Measurements from ENCODE around the gene IFI35. TPM values are rescaled to one million over a fixed set of nuclear protein-coding genes. Genes with fewer than 3 reads are reported as not detected.

The IFI35 gene
- 17.4 to 21.8 TPM (median 18.7 TPM) in 5 replicates for total RNA-seq (2022; extraction: Qiagen RNA extraction)

DNA sequence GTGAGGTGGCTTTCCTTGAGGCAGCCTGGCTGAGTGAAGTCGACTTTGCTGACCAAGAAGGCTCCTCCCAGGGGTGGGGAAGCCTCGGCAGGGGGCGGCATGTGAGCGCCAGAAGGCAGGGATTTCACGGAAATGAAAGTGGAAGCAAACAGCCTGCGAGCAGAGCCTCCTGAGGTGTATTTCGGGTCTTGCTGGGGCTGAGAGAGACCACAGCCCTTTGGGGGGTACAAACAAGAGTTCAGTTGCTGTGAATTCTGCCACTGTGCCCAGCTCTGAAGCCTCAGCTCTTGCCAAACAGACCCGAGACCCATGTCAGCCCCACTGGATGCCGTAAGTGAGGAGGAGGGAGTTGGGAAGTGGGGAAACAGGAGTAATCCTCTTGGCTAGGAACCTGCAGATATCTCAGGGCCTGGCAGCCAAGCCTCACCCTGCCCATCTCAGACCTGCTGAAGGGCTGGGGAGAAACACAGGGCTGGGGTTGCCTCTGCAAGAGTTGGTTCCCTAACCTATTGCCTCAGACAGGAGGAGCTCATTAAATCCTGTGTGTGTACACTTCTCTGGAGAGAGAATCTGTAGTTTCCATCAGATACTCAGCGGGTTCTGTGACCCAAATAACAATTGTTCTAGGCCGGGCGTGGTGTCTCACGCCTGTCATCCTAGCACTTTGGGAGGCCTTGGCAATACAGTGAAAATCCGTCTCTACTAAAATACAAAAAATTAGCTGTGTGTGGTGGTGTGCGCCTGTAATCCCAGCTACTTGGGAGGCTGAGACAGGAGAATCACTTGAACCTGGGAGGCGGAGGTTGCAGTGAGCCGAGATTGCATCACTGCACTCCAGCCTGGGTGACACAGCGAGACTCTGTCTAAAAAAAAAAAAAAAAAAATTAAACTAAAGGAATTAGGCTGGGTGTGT lies at the start of gene IFI35:
IFI35 (plus strand) TSS at position 146 of the 913 bp plus-strand sequence; CDS start at position 310, 164 bp downstream.

DNA sequence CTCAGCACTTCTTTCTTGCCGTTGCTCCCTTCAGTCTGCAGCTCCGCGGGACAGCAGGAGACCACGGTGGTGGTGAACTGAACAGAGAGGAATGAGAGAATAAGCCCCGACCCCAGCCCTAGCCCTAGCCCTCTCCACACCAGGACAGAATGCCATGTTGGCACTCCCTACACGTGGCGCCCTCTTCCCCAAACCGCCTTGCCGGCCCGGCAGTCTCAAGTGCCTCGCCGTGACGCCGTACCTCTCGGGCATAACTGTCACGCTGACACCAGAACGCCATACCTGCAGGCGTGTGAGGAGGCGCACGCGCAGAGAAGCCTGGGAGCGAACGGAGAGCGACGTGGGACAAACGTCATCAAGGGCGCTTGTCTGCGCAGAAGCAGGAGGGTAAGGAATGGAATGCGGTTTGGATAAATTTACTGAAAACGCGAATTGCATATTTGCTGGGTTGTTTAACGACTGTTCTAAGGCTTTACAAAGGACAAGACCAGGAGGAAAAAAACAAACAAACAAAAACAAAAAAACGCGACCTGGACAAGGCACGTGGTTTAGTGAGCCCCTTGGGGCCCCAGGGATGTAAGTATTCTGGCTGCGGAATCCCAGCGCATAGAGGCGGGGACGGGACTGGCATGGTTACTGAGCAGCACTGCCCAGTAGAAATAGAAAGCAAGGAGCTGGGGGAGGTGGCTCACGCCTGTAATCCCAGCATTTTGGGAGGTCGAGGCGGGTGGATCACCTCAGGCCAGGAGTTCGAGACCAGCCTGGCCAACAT lies 42.2 kb upstream of the IFI35 start, which contains the start of gene AARSD1:
AARSD1 (minus strand) TSS at position 294 of the 772 bp plus-strand sequence; CDS start at position 280, 14 bp downstream.

DNA sequence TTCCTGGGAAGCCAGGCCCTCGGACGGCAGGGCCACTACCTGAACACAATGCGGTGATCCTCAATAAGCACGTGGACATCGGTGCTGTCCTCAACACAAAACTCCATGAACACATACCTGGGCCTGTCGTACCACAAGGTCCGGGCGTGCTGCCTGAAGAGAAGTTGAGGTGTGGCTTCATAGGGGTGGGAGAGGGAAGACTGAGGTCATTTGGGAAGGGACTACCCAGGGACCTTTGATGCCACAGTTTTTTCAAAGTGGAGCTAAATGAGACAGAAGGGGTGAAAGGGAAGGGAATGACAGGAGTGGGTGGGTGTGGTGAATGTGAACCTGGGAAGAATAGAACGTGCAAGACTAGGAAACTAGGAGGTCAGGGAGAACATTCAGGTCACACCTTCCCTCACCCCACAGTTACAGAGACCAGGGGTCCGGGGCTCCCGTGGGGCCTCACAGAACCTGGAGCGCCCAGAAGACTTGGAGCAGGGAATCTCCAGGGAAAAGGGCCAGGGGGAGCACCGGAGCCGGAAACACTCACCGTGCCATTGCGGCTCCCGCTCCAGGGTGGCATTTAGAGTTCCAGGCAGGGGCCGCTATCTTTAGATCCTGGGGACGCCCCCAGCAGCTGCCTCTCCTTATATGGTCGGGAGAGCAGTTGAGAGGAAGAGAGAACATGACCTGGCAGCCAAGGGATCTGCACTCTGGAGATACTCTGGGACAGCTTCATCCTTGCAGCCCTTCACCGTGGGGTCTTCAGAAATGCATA lies 26.9 kb upstream of the IFI35 start, which contains the start of gene PTGES3L:
PTGES3L (minus strand) TSS at position 570 of the 763 bp plus-strand sequence; CDS start at position 543, 27 bp downstream.

DNA sequence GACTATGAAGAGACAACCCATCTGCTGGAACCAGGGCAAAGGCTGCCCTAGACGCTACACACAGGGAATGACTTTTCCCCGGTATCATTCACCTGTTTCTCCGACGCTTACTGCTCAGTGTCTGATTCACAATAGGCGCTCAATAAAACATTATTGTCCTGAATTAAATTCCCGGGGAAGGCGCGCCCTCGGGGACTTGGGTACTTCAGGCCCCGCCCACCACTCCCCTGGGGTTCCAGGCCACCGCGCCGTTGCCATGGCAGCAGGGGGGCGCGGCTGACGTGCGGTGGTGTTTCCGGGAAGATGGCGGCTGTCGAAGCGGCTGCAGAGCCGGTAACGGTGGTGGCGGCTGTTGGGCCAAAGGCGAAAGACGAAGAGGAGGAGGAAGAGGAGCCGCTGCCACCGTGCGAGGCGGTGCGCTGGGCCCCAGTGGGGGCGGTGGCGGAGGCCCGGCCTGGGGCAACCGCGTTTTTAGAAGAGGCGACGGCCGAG lies 26.3 kb upstream of the IFI35 start, which contains the start of gene RUNDC1:
RUNDC1 (plus strand) TSS at position 292 of the 492 bp plus-strand sequence; CDS start at position 304, 12 bp downstream.

DNA sequence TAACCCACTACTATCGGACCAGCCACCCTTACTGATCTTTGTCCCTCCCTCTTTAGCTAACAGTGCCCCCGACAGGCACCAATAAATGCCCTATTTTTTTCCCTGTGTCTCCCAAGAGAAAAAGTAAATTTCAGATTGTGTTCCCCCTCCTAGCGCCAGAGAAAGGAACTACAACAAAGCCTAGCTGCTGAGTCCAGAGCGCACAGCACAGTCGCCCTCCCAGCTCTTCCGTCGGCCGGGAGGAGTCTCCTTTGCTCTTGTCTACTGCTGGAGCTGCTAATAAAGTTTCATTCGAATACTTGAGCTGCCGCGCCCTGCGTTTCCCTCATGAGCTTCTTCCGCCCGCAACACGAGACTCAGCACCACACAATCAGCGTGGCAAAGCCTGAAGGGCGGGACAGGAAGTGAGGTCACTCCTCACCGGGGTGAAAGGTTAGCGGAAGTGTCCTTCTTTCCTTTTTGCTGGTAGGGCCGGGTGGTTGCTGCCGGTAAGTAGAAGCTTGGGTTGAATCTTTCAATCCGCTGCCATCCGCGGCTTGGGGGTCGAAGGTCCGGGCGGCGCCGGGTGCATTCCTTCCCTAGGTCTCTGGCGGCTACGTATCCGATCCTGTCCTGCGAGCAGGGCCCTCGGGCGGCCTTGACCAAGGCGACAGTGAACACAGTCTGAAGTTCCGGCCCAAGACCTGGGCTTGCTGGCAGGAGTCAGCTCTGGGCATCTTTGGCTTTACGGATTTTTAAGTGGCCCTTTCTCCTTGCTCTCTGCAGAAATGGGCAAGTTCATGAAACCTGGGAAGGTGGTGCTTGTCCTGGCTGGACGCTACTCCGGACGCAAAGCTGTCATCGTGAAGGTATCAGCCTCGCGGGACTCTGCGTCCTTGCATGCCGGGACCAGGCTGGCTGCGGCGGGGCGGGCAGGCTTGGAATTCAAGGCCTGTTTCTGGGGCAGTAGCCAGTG lies 8.3 kb upstream of the IFI35 start, which contains the start of gene RPL27:
RPL27 (plus strand) TSS at position 436 of the 955 bp plus-strand sequence; CDS start at position 768, 332 bp downstream.

DNA sequence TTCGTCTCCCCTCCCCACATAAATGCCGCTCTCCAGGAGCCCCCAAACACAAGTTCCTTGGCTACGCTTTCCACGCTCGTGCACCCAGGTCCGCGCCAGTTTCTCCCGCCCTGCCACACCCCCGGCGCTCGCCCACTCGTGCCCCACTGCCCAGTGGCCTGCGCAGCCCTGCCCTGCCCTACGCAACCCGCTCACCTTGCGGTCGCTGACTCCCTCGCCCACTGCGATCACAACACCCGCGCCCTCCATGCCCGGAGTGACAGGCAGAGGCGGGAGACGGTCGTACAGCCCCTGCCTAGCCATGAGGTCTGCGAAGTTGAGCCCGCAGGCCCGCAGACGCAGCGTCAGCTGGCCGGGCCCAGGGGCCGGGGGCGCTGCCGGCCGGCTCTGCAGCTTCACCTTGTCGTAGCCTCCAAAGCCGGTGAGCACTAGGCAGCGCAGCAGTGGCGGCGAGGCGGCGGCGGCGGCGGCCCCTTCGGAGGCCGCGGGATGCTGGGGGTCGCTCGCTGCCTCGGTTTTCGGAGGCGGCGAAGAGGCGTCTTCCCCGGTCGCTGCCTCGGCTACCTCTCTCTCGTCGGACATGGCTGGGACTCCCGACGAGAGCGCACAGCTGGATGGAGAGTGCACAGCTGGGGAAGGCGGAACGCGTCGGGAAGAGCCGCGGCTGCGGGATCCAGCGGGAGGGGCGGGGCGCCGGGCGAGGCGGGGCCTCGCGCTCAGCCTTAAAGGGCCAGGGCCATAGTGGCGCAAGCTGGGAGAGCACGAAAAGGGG lies 15.3 kb downstream of the IFI35 start, which contains the start of gene VAT1:
VAT1 (minus strand) TSS at position 645 of the 772 bp plus-strand sequence; CDS start at position 582, 63 bp downstream.

DNA sequence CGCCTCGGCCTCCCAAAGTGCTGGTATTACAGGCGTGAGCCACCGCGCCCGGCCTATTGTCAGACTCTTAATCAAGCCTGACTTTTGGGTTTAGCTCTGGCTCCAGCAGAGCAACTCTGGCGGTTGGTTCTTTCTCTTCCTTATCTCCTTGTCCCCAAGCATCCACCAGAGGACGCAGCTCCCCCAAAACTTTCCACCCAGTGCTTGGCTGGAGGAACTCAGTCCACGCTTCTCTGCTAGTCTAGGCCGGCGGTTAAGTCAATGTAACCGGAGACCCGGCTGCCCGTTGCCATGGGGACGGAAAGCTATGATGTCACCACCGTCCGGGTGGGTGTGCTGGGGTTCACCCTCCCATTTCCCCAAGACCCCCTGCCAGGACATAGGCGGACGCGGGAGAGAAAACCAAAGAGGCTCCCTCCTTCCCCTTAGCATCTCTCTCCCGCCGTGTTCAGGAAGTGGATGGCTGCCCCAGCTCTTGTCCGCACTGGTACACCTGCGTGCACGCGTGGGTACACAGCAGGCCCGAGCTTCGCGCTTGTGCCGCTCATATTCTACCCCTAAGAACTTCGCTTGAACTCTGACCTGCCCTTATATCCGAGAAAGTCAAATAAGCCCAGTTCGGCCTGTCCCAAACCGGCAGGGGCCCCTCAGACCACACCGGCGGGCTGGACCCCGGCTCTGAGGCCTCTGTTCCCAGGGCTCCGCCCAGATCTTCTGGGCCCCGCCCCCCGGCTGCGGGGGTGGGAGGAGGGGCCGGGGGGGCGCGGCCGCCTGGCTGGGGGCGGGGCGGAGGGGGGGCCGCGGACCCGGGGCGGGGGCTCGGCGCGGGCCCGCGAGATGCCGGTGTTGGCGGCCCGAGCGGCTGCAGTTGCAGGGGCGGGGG lies 18.1 kb downstream of the IFI35 start, which contains the start of gene RND2:
RND2 (plus strand) TSS at position 825 of the 883 bp plus-strand sequence. CDS start 117 bp downstream, outside the sequence.

Other genes starting within 250 kb of the IFI35 start
- gene RAMP2, start 245.6 kb upstream of the IFI35 start, total RNA-seq (2022; extraction: Qiagen RNA extraction) = 0.75 to 1.2 TPM (median 1.1 TPM) in 5 replicates
- 122 to 140 TPM (median 127 TPM) in 5 replicates for gene VPS25, start 233.3 kb upstream of the IFI35 start, total RNA-seq (2022; extraction: Qiagen RNA extraction)
- gene WNK4, start 226.2 kb upstream of the IFI35 start, total RNA-seq (2022; extraction: Qiagen RNA extraction) = 0.58 to 1.4 TPM (median 1.3 TPM) in 5 replicates
- gene COA3, start 208.1 kb upstream of the IFI35 start, total RNA-seq (2022; extraction: Qiagen RNA extraction) = 123 to 146 TPM (median 132 TPM) in 5 replicates
- gene CNTD1, start 207.9 kb upstream of the IFI35 start, total RNA-seq (2022; extraction: Qiagen RNA extraction) = 0.05 to 0.17 TPM (median 0.07 TPM) in 4 of 5 replicates, not detected in the other
- 75.6 to 100 TPM (median 79.7 TPM) in 5 replicates for gene BECN1, start 182.5 kb upstream of the IFI35 start, total RNA-seq (2022; extraction: Qiagen RNA extraction)
- 217 to 301 TPM (median 236 TPM) in 5 replicates for gene PSME3, start 173.4 kb upstream of the IFI35 start, total RNA-seq (2022; extraction: Qiagen RNA extraction)
- gene AOC2, start 162.2 kb upstream of the IFI35 start, total RNA-seq (2022; extraction: Qiagen RNA extraction) = 2.0 to 2.4 TPM (median 2.1 TPM) in 5 replicates
- 1.1 to 2.3 TPM (median 1.2 TPM) in 5 replicates for gene AOC3, start 155.6 kb upstream of the IFI35 start, total RNA-seq (2022; extraction: Qiagen RNA extraction)
- gene G6PC1, start 106.0 kb upstream of the IFI35 start, total RNA-seq (2022; extraction: Qiagen RNA extraction) = not detected in 5 replicates
- gene AARSD1, start 42.3 kb upstream of the IFI35 start, total RNA-seq (2022; extraction: Qiagen RNA extraction) = 53.3 to 63.0 TPM (median 57.0 TPM) in 5 replicates
- gene PTGES3L, start 26.7 kb upstream of the IFI35 start, total RNA-seq (2022; extraction: Qiagen RNA extraction) = 0.67 to 1.4 TPM (median 1.2 TPM) in 5 replicates
- 19.7 to 21.0 TPM (median 20.7 TPM) in 5 replicates for gene RUNDC1, start 26.2 kb upstream of the IFI35 start, total RNA-seq (2022; extraction: Qiagen RNA extraction)
- gene RPL27, start 8.4 kb upstream of the IFI35 start, total RNA-seq (2022; extraction: Qiagen RNA extraction) = 2,812 to 3,317 TPM (median 2,997 TPM) in 5 replicates
- 209 to 246 TPM (median 236 TPM) in 5 replicates for gene VAT1, start 15.6 kb downstream of the IFI35 start, total RNA-seq (2022; extraction: Qiagen RNA extraction)
- gene RND2, start 18.4 kb downstream of the IFI35 start, total RNA-seq (2022; extraction: Qiagen RNA extraction) = 0.13 to 0.22 TPM (median 0.15 TPM) in 5 replicates
- 20.3 to 28.5 TPM (median 26.2 TPM) in 5 replicates for gene BRCA1, start 118.6 kb downstream of the IFI35 start, total RNA-seq (2022; extraction: Qiagen RNA extraction)
- 33.5 to 47.4 TPM (median 43.8 TPM) in 5 replicates for gene NBR1, start 164.4 kb downstream of the IFI35 start, total RNA-seq (2022; extraction: Qiagen RNA extraction)
- 0.82 to 1.5 TPM (median 0.96 TPM) in 5 replicates for gene TMEM106A, start 205.1 kb downstream of the IFI35 start, total RNA-seq (2022; extraction: Qiagen RNA extraction)
- not detected in 5 replicates for gene CCDC200, start 221.8 kb downstream of the IFI35 start, total RNA-seq (2022; extraction: Qiagen RNA extraction)
- not detected in 5 replicates for gene RNU2-1, start 227.2 kb downstream of the IFI35 start, total RNA-seq (2022; extraction: Qiagen RNA extraction)

Data from A549 treated with CORT108297 at 1 μM for 4 hours (cell line).